Lower leg skin (tissue), 4 donors: ENCODE measurements around the gene PIK3CB. TPM values are rescaled to one million over a fixed set of nuclear protein-coding genes. Genes with fewer than 3 reads are reported as not detected.

ENCODE experiments used
- DNase-seq, 2 donors: peaks; one replicate each; pipeline ENCODE4 v3.0.0-alpha.2; 2019; ENCODE audit warnings: low spot score in 2 of 2
- H3K4me3 ChIP-seq: fragments of 200-600 bp; sonication (generic); 2 replicates; pipeline ENCODE4 v1.5.1; 2017; ENCODE audit warnings: mild to moderate bottlenecking, low read depth; ENCODE audit not compliant: poor library complexity, severe bottlenecking
- POLR2A ChIP-seq, 2 donors: fragments of 450-650 bp; IDR thresholded peaks; one replicate each; pipeline ENCODE4 v1.6.1; 2016 to 2017; ENCODE audit warnings: antibody characterized with exemption in 2 of 2, mild to moderate bottlenecking in 1 of 2, moderate library complexity in 1 of 2
- WGBS, 2 donors: methylation state at CpG; one replicate each; pipeline ENCODE4 v1.1.5; 2018; 5-methylcytosine and 5-hydroxymethylcytosine counted together
- intact Hi-C: fragments of 100-400 bp; cut with DNase I; formaldehyde crosslinking; loops from one replicate; pipeline ENCODE4 v1.15.0; 2023; ENCODE audit warnings: low total_unique reads
- total RNA-seq, 4 donors: library from RNA; depleted of rRNA; stranded (reverse); fragments of >200 nt; gene quantifications; one replicate each; pipeline ENCODE4 v1.1.0, GENCODE V29; 2016
- TF ChIP-seq, protein P1 (sequence below), 3 donors: fragments of 450-650 bp; IDR thresholded peaks; one replicate each; pipeline ENCODE4 v1.5.1; 2016; ENCODE audit warnings: antibody characterized with exemption in 3 of 3, mild to moderate bottlenecking in 3 of 3, moderate library complexity in 2 of 3

PIK3CB gene
- total RNA-seq, 4 donors from 2014 or later = 33.8 to 56.1 (median 50.6) TPM

DNA sequence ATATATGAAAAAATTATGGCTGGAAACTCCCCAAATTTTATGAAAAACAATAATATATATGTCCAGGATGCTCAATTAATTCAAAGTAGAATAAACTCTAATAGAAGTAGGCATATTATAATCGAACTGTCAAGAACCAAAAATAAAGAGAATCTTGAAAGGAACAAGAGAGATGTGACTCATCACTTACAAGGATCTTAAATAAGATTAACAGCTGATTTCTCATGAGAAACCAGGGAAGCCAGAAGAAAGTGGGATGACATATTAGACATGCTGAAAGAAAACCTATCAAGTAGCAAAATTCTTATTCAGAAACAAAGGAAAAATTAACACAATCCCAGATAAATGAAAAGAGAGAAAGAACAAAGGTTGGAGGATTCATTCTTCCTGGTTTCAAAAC lies 159.3 kb downstream of the PIK3CB start:
- H3K4me3 ChIP-seq = no peak overlapping the region
- 92 to 100% methylated on average over 1 of the region's 1 CpG for WGBS, 2 donors
- no peak for DNase-seq
- TF ChIP-seq POLR2A (IDR thresholded peaks at IDR 0.05) = no peak
- TF ChIP-seq, protein P1, sequence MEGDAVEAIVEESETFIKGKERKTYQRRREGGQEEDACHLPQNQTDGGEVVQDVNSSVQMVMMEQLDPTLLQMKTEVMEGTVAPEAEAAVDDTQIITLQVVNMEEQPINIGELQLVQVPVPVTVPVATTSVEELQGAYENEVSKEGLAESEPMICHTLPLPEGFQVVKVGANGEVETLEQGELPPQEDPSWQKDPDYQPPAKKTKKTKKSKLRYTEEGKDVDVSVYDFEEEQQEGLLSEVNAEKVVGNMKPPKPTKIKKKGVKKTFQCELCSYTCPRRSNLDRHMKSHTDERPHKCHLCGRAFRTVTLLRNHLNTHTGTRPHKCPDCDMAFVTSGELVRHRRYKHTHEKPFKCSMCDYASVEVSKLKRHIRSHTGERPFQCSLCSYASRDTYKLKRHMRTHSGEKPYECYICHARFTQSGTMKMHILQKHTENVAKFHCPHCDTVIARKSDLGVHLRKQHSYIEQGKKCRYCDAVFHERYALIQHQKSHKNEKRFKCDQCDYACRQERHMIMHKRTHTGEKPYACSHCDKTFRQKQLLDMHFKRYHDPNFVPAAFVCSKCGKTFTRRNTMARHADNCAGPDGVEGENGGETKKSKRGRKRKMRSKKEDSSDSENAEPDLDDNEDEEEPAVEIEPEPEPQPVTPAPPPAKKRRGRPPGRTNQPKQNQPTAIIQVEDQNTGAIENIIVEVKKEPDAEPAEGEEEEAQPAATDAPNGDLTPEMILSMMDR (IDR thresholded peaks at IDR 0.05) = no peak
- intact Hi-C loops = no loop called here

DNA sequence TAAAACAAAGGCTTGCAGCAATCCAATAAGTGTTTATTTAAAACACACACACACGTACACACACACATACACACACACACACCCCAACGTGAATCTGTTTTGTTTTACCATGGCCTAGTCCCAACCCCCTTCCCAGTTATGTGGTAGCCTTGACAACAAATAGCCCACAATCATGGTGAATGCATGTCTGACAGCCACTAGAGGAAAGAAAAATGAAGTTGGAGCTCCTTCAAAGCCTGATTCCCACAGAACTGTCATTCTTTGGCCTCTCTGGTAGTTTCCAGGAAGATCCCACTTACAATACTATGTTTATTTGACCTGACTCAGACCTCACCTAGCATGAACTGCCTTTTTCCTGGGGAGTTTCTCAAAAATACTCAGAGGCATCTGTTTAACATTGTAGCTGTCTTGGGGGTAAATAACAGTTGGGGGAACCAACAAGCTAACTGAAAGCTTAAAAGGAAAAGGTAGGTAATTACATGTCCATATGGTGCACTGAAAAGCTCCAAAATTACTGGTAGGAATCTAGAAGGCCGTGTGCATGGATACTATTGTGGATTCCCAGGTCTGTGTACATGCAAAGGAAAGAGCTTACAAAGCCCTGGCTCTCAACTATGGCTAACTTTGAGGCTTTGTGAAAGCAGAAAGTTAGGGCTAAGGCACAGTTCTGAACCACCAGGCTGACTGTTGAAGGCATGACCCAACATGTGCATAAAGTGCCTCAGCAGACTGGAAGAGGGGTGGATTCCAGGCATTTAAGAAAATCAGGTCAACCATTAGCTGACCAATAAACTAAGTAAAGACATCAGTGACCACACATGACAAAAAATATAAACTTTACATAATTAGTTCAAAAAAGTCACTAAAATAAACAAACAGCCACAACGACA lies 160.8 kb downstream of the PIK3CB start:
- no peak overlapping the region for H3K4me3 ChIP-seq
- 66 to 79% methylated on average over 4 of the region's 4 CpGs for WGBS, 2 donors
- TF ChIP-seq, protein P1 (IDR thresholded peaks at IDR 0.05) = no peak
- no peak for TF ChIP-seq POLR2A (IDR thresholded peaks at IDR 0.05)
- intact Hi-C loops = no loop called here
- no peak for DNase-seq

DNA sequence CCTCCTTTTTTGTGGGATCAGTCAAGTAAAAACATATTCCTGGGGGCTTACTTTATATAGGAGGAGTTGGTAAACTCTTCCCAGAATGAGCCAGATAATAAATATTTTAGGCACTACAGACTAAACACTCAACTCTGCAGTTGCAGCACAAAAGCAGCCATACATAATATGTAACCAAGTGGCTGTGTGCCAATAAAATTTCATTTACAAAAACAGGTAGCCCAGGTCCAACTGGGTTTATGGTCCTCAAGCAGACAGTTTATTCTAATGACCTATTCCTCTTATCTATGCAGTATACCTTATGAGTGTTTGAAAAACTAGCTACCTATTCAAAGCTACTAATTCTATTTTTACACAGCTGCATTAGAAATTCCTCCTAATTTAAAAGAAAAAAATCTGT lies 164.3 kb downstream of the PIK3CB start:
- DNase-seq = no peak

DNA sequence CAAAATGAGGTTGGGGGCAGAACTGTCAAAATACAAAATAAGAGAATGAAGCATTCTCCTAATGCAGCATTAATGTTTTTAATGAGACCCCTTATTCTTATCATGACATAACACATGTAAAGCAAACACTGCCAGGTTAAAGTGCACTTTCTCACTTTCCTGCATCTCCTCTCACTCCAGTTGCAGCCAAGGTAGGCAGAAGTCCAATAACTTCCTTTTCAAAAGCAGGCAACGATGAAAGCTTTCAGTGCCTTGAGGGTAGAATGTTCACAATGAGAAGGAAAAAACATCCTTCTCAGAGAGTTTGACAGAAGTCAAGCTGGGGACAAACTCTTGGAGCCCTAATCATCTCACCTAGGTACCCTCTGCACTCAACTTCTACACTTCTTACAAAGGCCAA lies 166.6 kb downstream of the PIK3CB start:
- H3K4me3 ChIP-seq = no peak overlapping the region
- TF ChIP-seq, protein P1 (IDR thresholded peaks at IDR 0.05) = no peak
- no peak for TF ChIP-seq POLR2A (IDR thresholded peaks at IDR 0.05)
- intact Hi-C loops = no loop called here
- DNase-seq = no peak
- WGBS, 2 donors = 44 to 52% methylated on average over 1 of the region's 1 CpG

More for the DNA sequence above, 164.3 kb downstream of the PIK3CB start:
- TF ChIP-seq POLR2A (IDR thresholded peaks at IDR 0.05) = no peak
- TF ChIP-seq, protein P1 (IDR thresholded peaks at IDR 0.05) = no peak
- H3K4me3 ChIP-seq = no peak overlapping the region
- intact Hi-C loops = no loop called here

DNA sequence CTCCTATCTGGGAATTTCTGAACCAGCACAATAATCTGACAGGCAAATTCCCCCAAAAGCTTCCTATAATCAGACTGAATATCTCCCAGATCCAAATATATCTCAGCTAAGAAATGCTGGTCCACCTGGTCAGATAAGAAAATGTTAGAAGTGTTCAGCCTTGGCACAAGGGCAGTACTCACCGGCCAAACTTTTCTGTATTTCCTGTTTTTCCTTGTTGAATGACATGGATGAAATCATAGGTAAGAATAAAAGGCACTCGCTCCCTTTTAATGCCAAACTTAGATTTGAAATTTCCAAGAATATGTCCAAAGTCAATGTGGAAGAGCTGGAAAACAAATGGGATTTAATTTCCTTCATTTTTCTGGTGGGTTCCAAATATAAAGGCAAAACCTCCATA lies 177.2 kb downstream of the PIK3CB start:
- no peak for DNase-seq
- intact Hi-C loops = no loop called here
- no peak for TF ChIP-seq POLR2A (IDR thresholded peaks at IDR 0.05)
- TF ChIP-seq, protein P1 (IDR thresholded peaks at IDR 0.05) = no peak
- WGBS, 2 donors = 74 to 80% methylated on average over 2 of the region's 2 CpGs
- no peak overlapping the region for H3K4me3 ChIP-seq

DNA sequence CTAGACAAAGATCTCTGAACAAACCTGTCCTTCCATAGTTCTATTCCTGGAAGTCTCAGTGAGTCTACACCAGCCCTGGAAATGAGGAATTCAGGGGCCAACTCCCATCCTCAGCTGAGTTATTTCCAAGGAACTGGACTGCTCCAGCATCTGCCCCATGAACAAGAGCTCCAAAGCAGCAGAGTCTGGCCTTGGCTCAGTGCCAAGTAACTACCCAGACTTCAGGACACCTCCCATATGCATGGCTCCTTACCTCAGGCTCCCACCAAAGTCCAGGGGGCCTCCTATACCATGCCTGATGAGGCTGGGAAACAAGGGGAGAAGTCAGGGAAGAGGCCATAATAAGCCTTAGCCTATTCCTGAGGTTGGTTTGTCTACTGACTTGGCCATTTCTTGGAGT lies 181.2 kb downstream of the PIK3CB start:
- DNase-seq = no peak
- H3K4me3 ChIP-seq = no peak overlapping the region
- intact Hi-C loops = no loop called here
- TF ChIP-seq, protein P1 (IDR thresholded peaks at IDR 0.05) = no peak
- no peak for TF ChIP-seq POLR2A (IDR thresholded peaks at IDR 0.05)
